Calu3 (cell line): ENCODE data around the gene CHD9. TPM values are rescaled to one million over a fixed set of nuclear protein-coding genes. Genes with fewer than 3 reads are reported as not detected.
"Not testable (repeated sequence)": the region's sequence is repeated elsewhere in the genome, so short reads cannot be mapped to it uniquely, and the experiment has no call there.

Source experiments
- BruUV-seq: library from RNA; stranded (reverse); fragments of 400-500 nt; replicated peaks from 2 replicates; lab custom pipeline; 2021; lab: Mats Ljungman, UMichigan
- CTCF ChIA-PET: fragments of 300-600 bp; sonication (Branson Sonifier 250); formaldehyde crosslinking; loops from one replicate; lab custom pipeline; 2022; ENCODE audit warnings: antibody characterized with exemption; lab: Charles Lee
- DNase-seq: peaks from one replicate; pipeline ENCODE4 v3.0.0; 2022
- H3K27ac Mint-ChIP-seq: one replicate; pipeline ENCODE4 v1.8.0; 2022; ENCODE audit warnings: mixed read lengths; ENCODE audit not compliant: unreplicated experiment
- H3K27me3 Mint-ChIP-seq: one replicate; pipeline ENCODE4 v1.8.0; 2022; ENCODE audit warnings: mixed read lengths; ENCODE audit not compliant: unreplicated experiment
- H3K36me3 Mint-ChIP-seq: one replicate; pipeline ENCODE4 v1.8.0; 2022; ENCODE audit warnings: mild to moderate bottlenecking, moderate library complexity, mixed read lengths; ENCODE audit not compliant: insufficient read depth, unreplicated experiment
- H3K4me1 Mint-ChIP-seq: one replicate; pipeline ENCODE4 v1.8.0; 2022; ENCODE audit warnings: mild to moderate bottlenecking, low read depth, mixed read lengths; ENCODE audit not compliant: unreplicated experiment
- H3K4me3 Mint-ChIP-seq: one replicate; pipeline ENCODE4 v1.8.0; 2022; ENCODE audit warnings: mild to moderate bottlenecking, low read depth, moderate library complexity, mixed read lengths; ENCODE audit not compliant: unreplicated experiment
- H3K9me3 Mint-ChIP-seq: one replicate; pipeline ENCODE4 v1.8.0; 2022; ENCODE audit warnings: low read depth, mixed read lengths; ENCODE audit not compliant: unreplicated experiment
- intact Hi-C: fragments of 100-400 bp; cut with micrococcal nuclease; formaldehyde crosslinking; loops from one replicate; pipeline ENCODE4 v1.10.0; 2022; ENCODE audit not compliant: unreplicated experiment
- total RNA-seq: library from RNA; stranded (reverse); gene quantifications from 2 replicates; pipeline ENCODE4 v1.2.3, GENCODE V29; 2022
- TF ChIP-seq, protein P1 (sequence below): fragments of 200-600 bp; IDR thresholded peaks from one replicate; pipeline ENCODE4 v1.8.0; 2022; ENCODE audit warnings: antibody characterized with exemption; ENCODE audit not compliant: unreplicated experiment

CHD9 gene
- total RNA-seq, 1 experiment from 2014 or later = 69.5 TPM

DNA sequence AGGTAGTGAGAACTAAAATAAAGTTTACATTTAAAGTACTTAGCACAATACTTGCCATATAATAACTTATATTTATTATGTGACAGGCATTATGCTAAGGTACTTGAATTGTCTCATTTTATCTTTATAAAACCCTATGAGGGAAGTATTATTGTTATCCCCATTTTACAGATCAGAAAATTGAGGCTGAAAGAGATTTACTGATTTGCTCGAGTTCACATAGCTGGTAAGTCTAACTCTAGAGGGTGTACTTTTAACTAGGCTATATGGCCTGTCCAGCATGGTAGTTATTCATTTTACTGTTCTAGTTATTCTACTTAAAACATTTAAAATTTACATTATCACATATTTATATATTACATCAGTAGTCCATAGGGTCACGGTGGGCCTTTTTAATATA lies 266.2 kb downstream of the CHD9 start:
- Mint-ChIP-seq H3K4me1 (no peaks in the 10 kb centered on the region), H3K27ac (no peak overlapping the region), H3K36me3 (peaks cover 15% of the 10 kb centered on the region), H3K4me3 (no peak overlapping the region), H3K27me3 (no peaks in the 10 kb centered on the region), H3K9me3 (no peaks in the 10 kb centered on the region)
- no TSS peak for BruUV-seq
- DNase-seq = no peak
- intact Hi-C loops = no loop called here
- CTCF ChIA-PET = no interaction called here
- TF ChIP-seq, protein P1, sequence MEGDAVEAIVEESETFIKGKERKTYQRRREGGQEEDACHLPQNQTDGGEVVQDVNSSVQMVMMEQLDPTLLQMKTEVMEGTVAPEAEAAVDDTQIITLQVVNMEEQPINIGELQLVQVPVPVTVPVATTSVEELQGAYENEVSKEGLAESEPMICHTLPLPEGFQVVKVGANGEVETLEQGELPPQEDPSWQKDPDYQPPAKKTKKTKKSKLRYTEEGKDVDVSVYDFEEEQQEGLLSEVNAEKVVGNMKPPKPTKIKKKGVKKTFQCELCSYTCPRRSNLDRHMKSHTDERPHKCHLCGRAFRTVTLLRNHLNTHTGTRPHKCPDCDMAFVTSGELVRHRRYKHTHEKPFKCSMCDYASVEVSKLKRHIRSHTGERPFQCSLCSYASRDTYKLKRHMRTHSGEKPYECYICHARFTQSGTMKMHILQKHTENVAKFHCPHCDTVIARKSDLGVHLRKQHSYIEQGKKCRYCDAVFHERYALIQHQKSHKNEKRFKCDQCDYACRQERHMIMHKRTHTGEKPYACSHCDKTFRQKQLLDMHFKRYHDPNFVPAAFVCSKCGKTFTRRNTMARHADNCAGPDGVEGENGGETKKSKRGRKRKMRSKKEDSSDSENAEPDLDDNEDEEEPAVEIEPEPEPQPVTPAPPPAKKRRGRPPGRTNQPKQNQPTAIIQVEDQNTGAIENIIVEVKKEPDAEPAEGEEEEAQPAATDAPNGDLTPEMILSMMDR = no peak

DNA sequence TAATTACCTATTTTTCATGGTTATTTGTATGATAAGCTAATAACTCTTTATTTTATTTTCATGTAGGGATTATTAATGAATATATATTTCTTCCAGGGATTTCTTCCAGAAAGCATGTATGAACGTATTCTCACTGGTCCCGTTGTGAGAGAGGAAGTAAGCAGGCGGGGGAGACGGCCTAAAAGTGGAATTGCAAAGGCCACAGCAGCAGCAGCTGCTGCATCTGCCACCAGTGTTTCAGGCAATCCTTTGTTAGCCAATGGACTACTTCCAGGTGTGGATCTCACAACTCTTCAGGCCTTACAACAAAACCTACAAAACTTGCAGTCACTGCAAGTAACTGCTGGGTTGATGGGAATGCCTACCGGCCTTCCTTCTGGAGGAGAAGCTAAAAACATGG lies 269.1 kb downstream of the CHD9 start:
- H3K4me1 Mint-ChIP-seq = no peaks in the 10 kb centered on the region
- TF ChIP-seq, protein P1 = no peak
- no peak overlapping the region for H3K4me3 Mint-ChIP-seq
- no peak for DNase-seq
- H3K27ac Mint-ChIP-seq = no peak overlapping the region
- no peaks in the 10 kb centered on the region for H3K9me3 Mint-ChIP-seq
- H3K36me3 Mint-ChIP-seq = peaks cover 6% of the 10 kb centered on the region
- no TSS peak for BruUV-seq
- intact Hi-C loops = no loop called here
- H3K27me3 Mint-ChIP-seq = no peaks in the 10 kb centered on the region
- CTCF ChIA-PET = interaction anchor here (0.5 kb wide), 1 partner anchor 27 kb away, joined by 4 read pairs; no protein-coding TSS in a partner anchor

DNA sequence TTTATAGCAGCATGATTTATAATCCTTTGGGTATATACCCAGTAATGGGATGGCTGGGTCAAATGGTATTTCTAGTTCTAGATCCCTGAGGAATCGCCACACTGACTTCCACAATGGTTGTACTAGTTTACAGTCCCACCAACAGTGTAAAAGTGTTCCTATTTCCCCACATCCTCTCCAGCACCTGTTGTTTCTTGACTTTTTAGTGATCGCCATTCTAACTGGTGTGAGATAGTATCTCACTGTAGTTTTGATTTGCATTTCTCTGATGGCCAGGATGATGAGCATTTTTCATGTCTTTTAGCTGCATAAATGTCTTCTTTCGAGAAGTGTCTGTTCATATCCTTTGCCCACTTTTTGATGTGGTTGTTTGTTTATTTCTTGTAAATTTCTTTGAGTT lies 276.2 kb downstream of the CHD9 start:
- H3K4me3 Mint-ChIP-seq, H3K4me1 Mint-ChIP-seq, H3K36me3 Mint-ChIP-seq, intact Hi-C loops, H3K27ac Mint-ChIP-seq, CTCF ChIA-PET, H3K9me3 Mint-ChIP-seq, BruUV-seq, DNase-seq, H3K27me3 Mint-ChIP-seq: not testable (repeated sequence)

DNA sequence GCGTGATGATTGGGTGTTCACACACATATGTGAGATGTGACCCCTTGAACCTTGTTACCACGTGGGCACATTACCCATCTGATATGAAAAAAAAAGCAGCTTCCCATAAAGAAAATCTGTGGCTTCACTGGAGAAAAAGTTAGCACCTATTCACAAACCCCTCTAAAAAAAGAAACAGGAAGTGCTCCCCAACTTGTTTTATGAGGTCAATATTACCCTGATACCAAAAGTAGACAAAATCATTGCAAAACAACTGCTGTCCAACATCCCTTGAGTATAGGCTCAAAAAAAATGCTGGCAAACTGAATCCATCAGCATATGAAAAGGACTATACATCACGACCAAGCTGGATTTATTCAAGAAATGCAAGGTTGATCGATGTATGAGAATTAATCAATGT lies 279.8 kb downstream of the CHD9 start:
- DNase-seq = no peak
- Mint-ChIP-seq H3K9me3 (no peaks in the 10 kb centered on the region), H3K27me3 (peaks cover under 1% of the 10 kb centered on the region), H3K4me3 (no peak overlapping the region), H3K36me3 (no peaks in the 10 kb centered on the region), H3K27ac (no peak overlapping the region), H3K4me1 (no peaks in the 10 kb centered on the region)
- BruUV-seq = no TSS peak
- CTCF ChIA-PET = no interaction called here
- TF ChIP-seq, protein P1 = no peak
- intact Hi-C loops = no loop called here

DNA sequence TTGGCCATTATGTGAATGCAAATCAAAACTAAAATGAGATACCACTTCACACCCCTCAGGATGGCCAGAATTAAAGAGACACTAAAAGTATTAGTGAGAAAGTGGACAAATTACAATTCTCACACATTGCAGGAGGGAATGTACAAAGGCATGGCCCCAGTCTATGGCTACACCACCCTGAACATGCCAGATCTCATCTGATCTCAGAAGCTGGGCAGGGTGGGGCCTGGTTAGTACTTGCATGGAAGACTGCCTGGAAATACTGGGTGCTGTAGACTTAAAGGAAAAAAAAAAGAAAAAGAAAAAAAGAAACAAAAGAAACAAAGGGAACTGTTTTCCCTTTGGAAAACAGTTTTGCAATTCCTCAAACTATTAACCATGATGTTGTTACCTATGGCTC lies 282.5 kb downstream of the CHD9 start:
- TF ChIP-seq, protein P1 = no peak
- intact Hi-C loops = no loop called here
- Mint-ChIP-seq H3K27ac (no peak overlapping the region), H3K4me1 (peaks cover 3% of the 10 kb centered on the region), H3K36me3 (no peaks in the 10 kb centered on the region), H3K4me3 (no peak overlapping the region), H3K27me3 (peaks cover 28% of the 10 kb centered on the region), H3K9me3 (no peaks in the 10 kb centered on the region)
- no peak for DNase-seq
- CTCF ChIA-PET = no interaction called here
- no TSS peak for BruUV-seq
